NB4 (cell line): Measurements from ENCODE around the gene UBAC2.

ENCODE experiments used
- DNase-seq: peaks from one replicate; pipeline ENCODE4 v3.0.0; 2010; ENCODE audit warnings: low read depth
- H3K4me3 ChIP-seq: one replicate; pipeline ENCODE4 v1.5.1; 2011; ENCODE audit warnings: mild to moderate bottlenecking, low read depth, low read length, moderate library complexity
- MYC ChIP-seq: IDR thresholded peaks from 2 replicates; pipeline ENCODE4 v1.6.1; 2011; ENCODE audit warnings: low read depth, low read length
- POLR2A ChIP-seq: IDR thresholded peaks from 2 replicates; pipeline ENCODE4 v1.6.1; 2011; ENCODE audit warnings: mild to moderate bottlenecking; ENCODE audit not compliant: insufficient read length; ENCODE audit errors: extremely low read depth
- TF ChIP-seq, protein P1 (sequence below): IDR thresholded peaks from one replicate; pipeline ENCODE4 v1.5.1; 2012; ENCODE audit warnings: low read depth, low read length
- TF ChIP-seq, protein P2 (sequence below): IDR thresholded peaks from 2 replicates; pipeline ENCODE4 v1.6.1; 2011; ENCODE audit warnings: low read depth, low read length

Gene UBAC2

DNA sequence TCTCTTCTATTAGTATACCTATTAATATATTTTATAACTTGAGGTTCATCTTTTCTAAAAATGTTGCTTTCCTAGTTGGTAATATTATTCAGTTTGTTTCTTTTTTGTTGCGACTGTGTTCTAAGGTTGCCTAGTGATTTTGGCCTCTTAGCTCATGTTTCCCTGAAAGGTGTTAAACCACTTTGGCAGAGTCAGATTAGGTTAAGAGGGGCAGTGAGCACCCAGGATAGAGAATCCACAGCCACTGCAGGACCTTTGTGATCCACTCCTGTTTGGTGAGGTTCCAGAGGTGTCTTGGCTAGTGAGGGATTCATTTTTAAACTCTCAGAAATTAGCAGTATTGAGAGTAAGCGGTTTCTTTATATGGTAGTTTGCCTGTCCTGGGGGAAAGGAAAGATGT, 72.5 kb downstream of the UBAC2 start:
- DNase-seq: no peak
- TF ChIP-seq, protein P1, sequence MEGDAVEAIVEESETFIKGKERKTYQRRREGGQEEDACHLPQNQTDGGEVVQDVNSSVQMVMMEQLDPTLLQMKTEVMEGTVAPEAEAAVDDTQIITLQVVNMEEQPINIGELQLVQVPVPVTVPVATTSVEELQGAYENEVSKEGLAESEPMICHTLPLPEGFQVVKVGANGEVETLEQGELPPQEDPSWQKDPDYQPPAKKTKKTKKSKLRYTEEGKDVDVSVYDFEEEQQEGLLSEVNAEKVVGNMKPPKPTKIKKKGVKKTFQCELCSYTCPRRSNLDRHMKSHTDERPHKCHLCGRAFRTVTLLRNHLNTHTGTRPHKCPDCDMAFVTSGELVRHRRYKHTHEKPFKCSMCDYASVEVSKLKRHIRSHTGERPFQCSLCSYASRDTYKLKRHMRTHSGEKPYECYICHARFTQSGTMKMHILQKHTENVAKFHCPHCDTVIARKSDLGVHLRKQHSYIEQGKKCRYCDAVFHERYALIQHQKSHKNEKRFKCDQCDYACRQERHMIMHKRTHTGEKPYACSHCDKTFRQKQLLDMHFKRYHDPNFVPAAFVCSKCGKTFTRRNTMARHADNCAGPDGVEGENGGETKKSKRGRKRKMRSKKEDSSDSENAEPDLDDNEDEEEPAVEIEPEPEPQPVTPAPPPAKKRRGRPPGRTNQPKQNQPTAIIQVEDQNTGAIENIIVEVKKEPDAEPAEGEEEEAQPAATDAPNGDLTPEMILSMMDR: no peak
- TF ChIP-seq POLR2A: no peak
- TF ChIP-seq, protein P2, sequence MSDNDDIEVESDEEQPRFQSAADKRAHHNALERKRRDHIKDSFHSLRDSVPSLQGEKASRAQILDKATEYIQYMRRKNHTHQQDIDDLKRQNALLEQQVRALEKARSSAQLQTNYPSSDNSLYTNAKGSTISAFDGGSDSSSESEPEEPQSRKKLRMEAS: no peak
- TF ChIP-seq MYC: no peak
- H3K4me3 ChIP-seq: no peak overlapping the region

DNA sequence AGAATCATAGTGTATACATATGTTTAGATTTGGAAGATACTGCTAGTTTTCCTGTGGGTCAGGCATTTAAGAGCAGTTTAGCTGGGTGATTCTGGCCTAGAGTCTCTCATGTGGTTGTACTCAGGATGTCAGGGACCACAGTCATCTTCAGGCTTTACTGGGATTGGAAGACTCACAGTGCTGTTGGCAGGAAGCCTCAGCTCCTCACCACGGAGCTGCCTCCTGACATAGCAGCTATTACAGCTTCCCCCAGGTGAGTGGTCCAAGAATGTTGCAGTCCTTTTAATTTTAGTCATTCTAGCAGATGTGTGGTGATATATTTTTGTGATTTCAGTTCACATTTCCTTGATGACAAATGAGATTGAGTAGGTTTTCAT, 74.4 kb downstream of the UBAC2 start:
- TF ChIP-seq, protein P1: no peak
- TF ChIP-seq POLR2A: no peak
- TF ChIP-seq, protein P2: no peak
- no peak for DNase-seq
- no peak overlapping the region for H3K4me3 ChIP-seq

- H3K4me3 ChIP-seq: no peak overlapping the region
- TF ChIP-seq, protein P1: no peak
- TF ChIP-seq MYC (no peak), POLR2A (no peak)
- TF ChIP-seq, protein P2: no peak
- DNase-seq: no peak
Observed at GRCh38 chr13:99276706-99277105, 76.1 kb downstream of the UBAC2 start.

DNA sequence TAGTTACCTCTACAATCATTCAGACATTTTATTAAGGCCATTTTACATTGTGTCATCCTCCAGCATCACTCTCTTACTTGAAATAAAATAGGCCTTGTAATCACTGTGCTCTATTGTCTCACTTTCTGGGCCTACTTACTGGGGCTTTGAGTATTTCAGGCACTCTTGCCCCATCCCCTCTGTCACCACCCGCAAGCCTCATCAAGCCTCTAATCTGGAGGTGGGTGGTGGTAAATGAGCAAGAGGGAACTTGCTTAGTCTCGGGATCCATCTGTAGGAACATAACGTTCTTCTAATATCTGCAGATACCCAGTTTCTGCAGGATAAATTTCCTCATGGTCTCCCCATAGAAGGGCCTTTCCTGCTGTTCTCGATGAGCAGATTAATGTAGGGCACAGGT, 77.0 kb downstream of the UBAC2 start:
- peak; percentile 83 for DNase-seq
- peak overlapping the region; percentile 25 for H3K4me3 ChIP-seq
- no peak for TF ChIP-seq MYC
- TF ChIP-seq, protein P2: no peak

- no peak for TF ChIP-seq MYC
- no peak overlapping the region for H3K4me3 ChIP-seq
- DNase-seq: peak; percentile 63
Observed at GRCh38 chr13:99278200-99278599, 77.5 kb downstream of the UBAC2 start.

GRCh38 chr13:99278843-99279242, 78.2 kb downstream of the UBAC2 start:
- TF ChIP-seq, protein P2: no peak
- TF ChIP-seq POLR2A (no peak), MYC (no peak)
- TF ChIP-seq, protein P1: no peak
- no peak overlapping the region for H3K4me3 ChIP-seq
- no peak for DNase-seq

DNA sequence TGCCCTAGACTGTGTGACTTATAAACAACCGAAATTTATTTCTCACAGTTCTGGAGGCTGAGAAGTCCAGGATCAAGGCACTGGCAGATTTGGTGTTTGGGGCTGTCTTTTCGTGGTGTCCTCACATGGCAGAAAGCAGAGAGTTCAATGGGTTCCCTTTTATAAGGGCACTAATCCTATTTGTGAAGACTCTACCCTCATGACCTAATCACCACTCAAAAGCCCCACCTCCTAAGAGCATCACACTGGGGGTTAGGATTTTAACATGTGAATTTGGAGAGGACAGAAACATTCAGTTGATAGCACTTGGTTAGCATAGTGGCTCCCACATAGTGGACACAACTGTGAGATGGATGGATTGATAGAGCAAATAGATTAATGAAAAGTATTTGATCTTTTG, 79.0 kb downstream of the UBAC2 start:
- no peak overlapping the region for H3K4me3 ChIP-seq
- no peak for DNase-seq
- TF ChIP-seq POLR2A (no peak), MYC (no peak)
- TF ChIP-seq, protein P2: no peak
- TF ChIP-seq, protein P1: no peak
